GM12872 (cell line): ENCODE data around the gene EHD3.

Source experiments
- CTCF ChIP-seq: IDR thresholded peaks from 3 replicates; pipeline ENCODE4 v1.5.1; 2011; ENCODE audit warnings: low read depth, mild to moderate bottlenecking, low read length, moderate library complexity; ENCODE audit not compliant: insufficient read depth

EHD3 gene

DNA sequence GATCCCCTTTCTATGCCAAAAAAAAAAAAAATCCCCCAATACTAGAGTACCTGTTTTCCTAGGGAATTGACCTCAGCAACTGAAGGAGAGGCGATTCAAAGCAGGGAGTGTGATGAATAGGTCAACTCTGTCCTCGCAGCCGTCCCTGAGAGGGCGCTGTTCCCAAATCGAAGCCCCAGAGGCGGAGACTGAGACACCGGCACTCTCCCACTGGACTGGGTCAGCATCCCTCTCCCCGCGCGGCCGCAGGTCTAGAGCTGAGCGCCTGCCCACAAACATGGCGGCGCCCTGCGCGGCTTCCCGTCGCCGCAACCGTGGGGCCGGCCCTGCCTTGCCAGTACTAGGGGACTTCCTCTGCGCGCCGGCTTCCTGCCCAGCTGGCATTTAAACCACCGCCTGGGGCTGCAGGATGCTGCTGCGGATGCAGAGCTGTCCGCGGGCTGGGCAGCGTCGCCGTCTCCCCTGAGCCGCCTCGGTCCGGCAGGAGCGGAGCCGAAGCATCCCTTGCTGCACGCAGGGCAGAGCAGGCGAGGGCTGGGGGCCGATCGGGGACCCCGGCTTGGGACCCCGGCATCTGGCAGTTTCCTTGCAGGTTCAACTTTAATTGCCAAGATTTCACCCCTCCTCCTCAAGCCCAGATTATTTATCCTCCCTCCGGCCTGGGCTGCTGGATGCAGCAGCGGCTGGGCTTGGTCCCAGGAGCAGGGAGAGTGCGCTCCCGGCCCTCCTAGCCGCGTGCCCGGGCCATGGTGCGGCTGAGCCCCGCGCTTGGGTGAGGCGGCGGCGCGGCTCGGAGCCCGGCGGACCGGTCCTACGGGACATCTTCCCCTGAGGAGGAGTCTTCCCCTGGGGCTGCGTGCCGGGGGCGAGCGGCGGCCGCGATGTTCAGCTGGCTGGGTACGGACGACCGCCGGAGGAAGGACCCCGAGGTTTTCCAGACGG is at the start of gene EHD3:
TSS of gene EHD3 (plus strand) at position 412 of the 942 bp plus-strand sequence. CDS start at position 882, 470 bp downstream.
- peak; percentile 11; the same call in 1 of the 3 replicates for TF ChIP-seq CTCF

- TF ChIP-seq CTCF, result no peak
Observed at GRCh38 chr2:31187166-31187565, 46.8 kb upstream of the EHD3 start.

GRCh38 chr2:31188131-31188530 is 45.8 kb upstream of the EHD3 start:
- TF ChIP-seq CTCF, result no peak

- no peak for TF ChIP-seq CTCF
Observed at GRCh38 chr2:31189141-31189540, 44.8 kb upstream of the EHD3 start.

DNA sequence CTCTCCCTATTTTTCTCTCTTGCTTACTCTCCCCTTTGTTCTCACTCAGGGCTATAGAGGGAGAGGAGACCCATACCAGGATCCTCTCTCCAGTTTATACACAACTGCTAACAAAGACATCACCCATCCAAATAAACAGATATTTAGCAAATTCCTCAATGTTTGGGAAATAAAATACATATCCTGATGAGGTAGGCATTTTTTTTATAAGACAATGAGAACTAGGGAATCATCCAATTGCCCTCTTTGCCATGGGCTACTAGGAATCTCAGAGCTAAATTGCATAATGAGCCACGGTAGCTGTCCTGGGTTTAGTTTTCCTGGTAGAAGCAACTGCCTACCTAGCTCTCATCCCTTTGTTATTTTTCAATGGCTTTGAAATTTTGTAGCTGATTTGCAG is 43.8 kb upstream of the EHD3 start:
- TF ChIP-seq CTCF, result no peak

DNA sequence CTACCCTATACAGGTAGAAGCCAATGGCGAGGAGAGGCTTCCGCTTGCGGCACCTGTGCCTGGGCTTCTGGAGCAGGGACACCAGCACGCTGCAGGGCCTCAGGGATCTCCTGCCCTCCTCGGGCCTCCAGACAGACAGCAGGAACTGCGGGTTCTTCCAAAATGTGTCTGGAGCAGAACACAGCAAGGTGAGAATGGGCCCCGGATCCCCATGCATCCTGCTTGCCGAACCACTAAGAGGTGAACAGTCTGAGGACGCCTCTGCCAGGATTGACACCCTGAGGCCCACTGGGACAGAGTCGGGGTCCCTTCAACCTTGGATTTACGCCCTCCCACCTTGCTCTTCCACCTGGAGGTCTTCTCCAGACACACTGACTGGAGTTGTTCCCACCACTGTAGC is 42.0 kb upstream of the EHD3 start:
- no peak for TF ChIP-seq CTCF

DNA sequence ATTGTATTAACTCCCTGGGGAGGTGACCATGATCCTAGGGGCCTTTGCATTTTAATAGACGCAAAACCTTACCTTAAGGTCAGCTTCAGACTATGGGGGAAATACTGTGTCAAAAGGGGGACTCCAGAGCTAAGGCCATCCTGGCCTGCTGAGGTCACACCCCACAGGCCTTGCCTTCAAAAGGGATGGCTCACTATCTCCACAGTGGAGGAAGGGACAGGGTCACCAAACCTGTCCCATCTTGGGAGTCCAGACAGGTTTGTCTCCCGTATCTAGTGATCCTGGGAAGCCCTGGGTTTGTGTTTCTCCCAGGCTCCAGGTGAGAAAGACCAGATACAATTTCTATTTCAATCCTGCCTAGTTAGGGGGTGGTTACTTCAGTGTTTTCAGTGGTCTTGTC is 41.6 kb upstream of the EHD3 start:
- no peak for TF ChIP-seq CTCF
